Fibroblast of lung (primary cell): ENCODE measurements around the gene CERS6. TPM values are rescaled to one million over a fixed set of nuclear protein-coding genes. Genes with fewer than 3 reads are reported as not detected.
A peak's percentile ranks its signal among the peaks of the same experiment; 100 is the strongest.

Experiments
- DNase-seq, 2 donors: peaks; one replicate each; pipeline versions ENCODE4 v3.0.0 to v3.0.0-alpha.2; 2010; ENCODE audit warnings: low read depth in 2 of 2
- H2AFZ ChIP-seq: 2 replicates; pipeline ENCODE4 v1.5.1; 2012; ENCODE audit warnings: low read length, control low read depth, inconsistent platforms
- H3K27ac ChIP-seq: 2 replicates; pipeline ENCODE4 v1.5.1; 2011; ENCODE audit warnings: low read length, control low read depth; ENCODE audit not compliant: insufficient read depth
- H3K27me3 ChIP-seq: 2 replicates; pipeline ENCODE4 v1.5.1; 2011; ENCODE audit warnings: mild to moderate bottlenecking, low read length; ENCODE audit not compliant: control insufficient read depth, insufficient read depth
- H3K36me3 ChIP-seq: 2 replicates; pipeline ENCODE4 v1.5.1; 2011; ENCODE audit warnings: low read length; ENCODE audit not compliant: control insufficient read depth, insufficient read depth
- H3K4me1 ChIP-seq: 2 replicates; pipeline ENCODE4 v1.5.1; 2011; ENCODE audit warnings: low read length; ENCODE audit not compliant: control insufficient read depth, insufficient read depth; ENCODE audit errors: extremely low read depth
- H3K4me2 ChIP-seq: 2 replicates; pipeline ENCODE4 v1.5.1; 2011; ENCODE audit warnings: low read length, control low read depth; ENCODE audit not compliant: insufficient read depth; ENCODE audit errors: extremely low read depth
- H3K4me3 ChIP-seq, 4 experiments: fragments of 200-600 bp in 1 of 4; sonication (generic) in 1 of 4; replicated peaks in 1 of 4; 2 replicates each; pipeline ENCODE4 v1.5.1; 2011 to 2016; ENCODE audit warnings: low read length in 4 of 4, low read depth in 3 of 4, mild to moderate bottlenecking in 3 of 4, control low read depth in 2 of 4, inconsistent platforms in 1 of 4, mixed read lengths in 1 of 4; ENCODE audit not compliant: insufficient read depth in 1 of 4; ENCODE audit errors: control extremely low read depth in 1 of 4
- H3K79me2 ChIP-seq: 2 replicates; pipeline ENCODE4 v1.5.1; 2012; ENCODE audit warnings: mild to moderate bottlenecking, low read length, inconsistent platforms; ENCODE audit not compliant: control insufficient read depth, insufficient read depth
- H3K9ac ChIP-seq: 2 replicates; pipeline ENCODE4 v1.5.1; 2011; ENCODE audit warnings: mild to moderate bottlenecking, low read length, control low read depth; ENCODE audit not compliant: insufficient read depth
- H3K9me3 ChIP-seq: 2 replicates; pipeline ENCODE4 v1.5.1; 2012; ENCODE audit warnings: low read depth, low read length; ENCODE audit not compliant: control insufficient read depth, insufficient read depth
- H4K20me1 ChIP-seq: 2 replicates; pipeline ENCODE4 v1.5.1; 2011; ENCODE audit warnings: low read length; ENCODE audit not compliant: control insufficient read depth, insufficient read depth; ENCODE audit errors: extremely low read depth
- CTCF ChIP-seq, 2 donors: IDR thresholded peaks in 1 of 2; conservative IDR thresholded peaks in 1 of 2; 1 replicate in 1 of 2; 2 replicates in 1 of 2; pipeline ENCODE4 v1.5.1; 2011 to 2012; ENCODE audit warnings: low read length in 2 of 2, control low read depth in 1 of 2, inconsistent platforms in 1 of 2, low read depth in 1 of 2, mild to moderate bottlenecking in 1 of 2
- EZH2 ChIP-seq: IDR thresholded peaks from 2 replicates; pipeline ENCODE4 v1.5.1; 2012; ENCODE audit warnings: low read length, control low read depth, mild to moderate bottlenecking; ENCODE audit errors: missing control alignments
- polyA plus RNA-seq, 2 donors: library from polyadenylated mRNA; depleted of rRNA in 1 of 2; stranded (reverse) in 1 of 2; unstranded in 1 of 2; fragments of >200 nt; gene quantifications; 2 replicates each; pipeline ENCODE4 v1.2.1, GENCODE V29; 2011 to 2012; ENCODE audit warnings: missing spikeins in 1 of 2
- total RNA-seq: library from RNA; depleted of rRNA; stranded (reverse); fragments of >200 nt; gene quantifications from 2 replicates; pipeline ENCODE4 v1.2.1, GENCODE V29; 2014

CERS6 gene
- total and polyA plus RNA-seq, 2 donors (not counting 1 experiment from before 2014, with no cell fraction given): 7.2 to 16.5 TPM

- no peaks in the 10 kb centered on the region for H3K36me3 ChIP-seq
- no peaks in the 10 kb centered on the region for H3K79me2 ChIP-seq
- H3K4me3 ChIP-seq: no peak overlapping the region
- TF ChIP-seq CTCF (conservative IDR thresholded peaks at IDR 0.05 in 1 of 2, IDR thresholded peaks at IDR 0.05 in 1 of 2; ENCODE audit: low read depth in 1 of 2, low read length in 2 of 2) (no peak), EZH2 (no peak)
- H2AFZ ChIP-seq: no peak overlapping the region
- H3K27me3 ChIP-seq: no peaks in the 10 kb centered on the region
- no peaks in the 10 kb centered on the region for H4K20me1 ChIP-seq
- no peaks in the 10 kb centered on the region for H3K9me3 ChIP-seq
- H3K9ac ChIP-seq: no peak overlapping the region
- no peak overlapping the region for H3K27ac ChIP-seq
- DNase-seq: peak in 1 of 2 donors; percentile 13
- H3K4me2 ChIP-seq: no peak overlapping the region
- no peaks in the 10 kb centered on the region for H3K4me1 ChIP-seq
Observed at GRCh38 chr2:168660870-168661862, 205.1 kb downstream of the CERS6 start.

- Histone ChIP-seq H3K27me3 (no peaks in the 10 kb centered on the region), H2AFZ (no peak overlapping the region), H3K4me1 (peaks cover 2% of the 10 kb centered on the region), H3K79me2 (no peaks in the 10 kb centered on the region), H3K36me3 (no peaks in the 10 kb centered on the region), H3K27ac (no peak overlapping the region), H4K20me1 (no peaks in the 10 kb centered on the region), H3K9me3 (no peaks in the 10 kb centered on the region), H3K4me2 (no peak overlapping the region), H3K4me3 (no peak overlapping the region), H3K9ac (no peak overlapping the region)
- TF ChIP-seq EZH2 (no peak), CTCF (conservative IDR thresholded peaks at IDR 0.05 in 1 of 2, IDR thresholded peaks at IDR 0.05 in 1 of 2; ENCODE audit: low read depth in 1 of 2, low read length in 2 of 2) (no peak)
- no peak for DNase-seq
Observed at GRCh38 chr2:168661863-168662256, 205.8 kb downstream of the CERS6 start.

GRCh38 chr2:168662651-168663208 is 206.7 kb downstream of the CERS6 start:
- Histone ChIP-seq H3K4me2 (no peak overlapping the region), H2AFZ (no peak overlapping the region), H3K4me3 (no peak overlapping the region), H3K9ac (no peak overlapping the region), H3K36me3 (no peaks in the 10 kb centered on the region), H3K27me3 (no peaks in the 10 kb centered on the region), H4K20me1 (no peaks in the 10 kb centered on the region), H3K27ac (no peak overlapping the region), H3K79me2 (no peaks in the 10 kb centered on the region), H3K9me3 (no peaks in the 10 kb centered on the region), H3K4me1 (peaks cover 2% of the 10 kb centered on the region)
- TF ChIP-seq EZH2 (no peak), CTCF (conservative IDR thresholded peaks at IDR 0.05 in 1 of 2, IDR thresholded peaks at IDR 0.05 in 1 of 2; ENCODE audit: low read depth in 1 of 2, low read length in 2 of 2) (no peak)
- DNase-seq: no peak
